SK-N-SH (cell line): Measurements from ENCODE around the gene SLC6A11. TPM values are rescaled to one million over a fixed set of nuclear protein-coding genes. Genes with fewer than 3 reads are reported as not detected.

Experiments
- CTCF ChIA-PET: fragments of 300-600, 350-600 bp; formaldehyde crosslinking; extraction: SDS; loops from one replicate; lab custom pipeline; 2021; lab: Yijun Ruan, JAX
- POLR2A ChIA-PET: fragments of 350-600 bp; sonication (Branson Sonifier 250); formaldehyde crosslinking; extraction: SDS; loops from one replicate; lab custom pipeline; 2020; ENCODE audit warnings: antibody characterized with exemption, inconsistent platforms; lab: Yijun Ruan, JAX
- DNase-seq: peaks from one replicate; pipeline ENCODE4 v3.0.0; 2012
- H2AFZ ChIP-seq: fragments of 200-600 bp; sonication (generic); 2 replicates; pipeline ENCODE4 v1.8.1; 2016; ENCODE audit warnings: antibody characterized with exemption, mild to moderate bottlenecking, low read depth
- H3F3A ChIP-seq: fragments of 200-600 bp; sonication (generic); replicated peaks from 2 replicates; pipeline ENCODE3; 2016; ENCODE audit warnings: antibody characterized with exemption, mild to moderate bottlenecking; ENCODE audit not compliant: insufficient read depth
- H3K27ac ChIP-seq, 2 experiments: fragments of 200-500 bp in 1 of 2; fragments of 200-600 bp in 1 of 2; sonication (Bioruptor generic) in 1 of 2; sonication (generic), shearing (Covaris generic) in 1 of 2; 2 replicates each; pipeline versions ENCODE4 v1.5.1 to v1.6.1; 2014 to 2016; ENCODE audit warnings: low read depth in 2 of 2, inconsistent platforms in 1 of 2, low read length in 1 of 2, mild to moderate bottlenecking in 1 of 2, mixed read lengths in 1 of 2
- H3K27me3 ChIP-seq: fragments of 200-600 bp; sonication (generic), shearing (Covaris generic); 2 replicates; pipeline ENCODE4 v1.6.1; 2016; ENCODE audit warnings: mixed run types; ENCODE audit not compliant: insufficient read depth
- H3K36me3 ChIP-seq, 2 experiments: fragments of 200-500 bp in 1 of 2; fragments of 200-600 bp in 1 of 2; sonication (Bioruptor generic) in 1 of 2; sonication (generic) in 1 of 2; replicated peaks in 1 of 2; 2 replicates each; pipeline versions ENCODE3 to v1.5.1; 2014 to 2016; ENCODE audit warnings: low read length in 1 of 2, mild to moderate bottlenecking in 1 of 2; ENCODE audit not compliant: insufficient read depth in 2 of 2, control insufficient read depth in 1 of 2
- H3K4me1 ChIP-seq, 2 experiments: fragments of 200-500 bp in 1 of 2; fragments of 200-600 bp in 1 of 2; sonication (Bioruptor generic) in 1 of 2; sonication (generic), shearing (Covaris generic) in 1 of 2; 2 replicates each; pipeline versions ENCODE4 v1.5.1 to v1.6.1; 2014 to 2016; ENCODE audit warnings: low read depth in 1 of 2, low read length in 1 of 2, mixed run types in 1 of 2; ENCODE audit not compliant: insufficient read depth in 2 of 2, control insufficient read depth in 1 of 2
- H3K4me2 ChIP-seq: fragments of 200-600 bp; sonication (generic), shearing (Covaris generic); 2 replicates; pipeline ENCODE4 v1.6.1; 2017; ENCODE audit warnings: mixed run types
- H3K4me3 ChIP-seq, 2 experiments: fragments of 200-500 bp in 1 of 2; fragments of 200-600 bp in 1 of 2; sonication (Bioruptor generic) in 1 of 2; sonication (generic), shearing (Covaris generic) in 1 of 2; 2 replicates each; pipeline versions ENCODE4 v1.5.1 to v1.8.1; 2014 to 2016; ENCODE audit warnings: low read depth in 2 of 2, inconsistent platforms in 1 of 2, low read length in 1 of 2, mild to moderate bottlenecking in 1 of 2, mixed read lengths in 1 of 2, moderate library complexity in 1 of 2
- H3K79me2 ChIP-seq: fragments of 200-600 bp; sonication (generic); 2 replicates; pipeline ENCODE4 v1.8.1; 2017; ENCODE audit warnings: mild to moderate bottlenecking; ENCODE audit not compliant: insufficient read depth
- H3K9ac ChIP-seq: fragments of 200-600 bp; sonication (generic); 2 replicates; pipeline ENCODE4 v1.6.1; 2017; ENCODE audit warnings: mixed run types
- H3K9me2 ChIP-seq: fragments of 200-600 bp; sonication (generic); 2 replicates; pipeline ENCODE4 v1.6.1; 2017; ENCODE audit warnings: mixed run types
- H3K9me3 ChIP-seq: fragments of 200-600 bp; sonication (generic); 2 replicates; pipeline ENCODE4 v1.6.1; 2017; ENCODE audit warnings: mixed run types, mild to moderate bottlenecking, moderate library complexity
- H4K20me1 ChIP-seq: fragments of 200-600 bp; sonication (generic); 2 replicates; pipeline ENCODE4 v1.6.1; 2017; ENCODE audit warnings: mild to moderate bottlenecking, mixed run types; ENCODE audit not compliant: insufficient read depth
- ELF1 ChIP-seq: IDR thresholded peaks from 2 replicates; pipeline ENCODE4 v1.4.0; 2012
- FOSL2 ChIP-seq: IDR thresholded peaks from 2 replicates; pipeline ENCODE4 v1.4.0; 2012; ENCODE audit warnings: low read depth, mild to moderate bottlenecking, moderate library complexity, borderline replicate concordance
- JUND ChIP-seq: IDR thresholded peaks from 2 replicates; pipeline ENCODE4 v1.4.0; 2012
- MEF2A ChIP-seq: IDR thresholded peaks from 2 replicates; pipeline ENCODE4 v1.4.0; 2012; ENCODE audit warnings: low read depth, borderline replicate concordance
- RAD21 ChIP-seq: IDR thresholded peaks from 2 replicates; pipeline ENCODE4 v1.6.1; 2012; ENCODE audit warnings: mild to moderate bottlenecking, low read length
- REST ChIP-seq: IDR thresholded peaks from 2 replicates; pipeline ENCODE4 v1.6.1; 2012; ENCODE audit warnings: mild to moderate bottlenecking, low read depth, low read length, moderate library complexity
- RXRA ChIP-seq: IDR thresholded peaks from 2 replicates; pipeline ENCODE4 v1.4.0; 2012; ENCODE audit warnings: low read depth, mild to moderate bottlenecking, borderline replicate concordance
- SMC3 ChIP-seq: IDR thresholded peaks from 2 replicates; pipeline ENCODE4 v1.6.1; 2012; ENCODE audit warnings: low read depth, low read length, improper control_type of control experiment
- TAF1 ChIP-seq: IDR thresholded peaks from 2 replicates; pipeline ENCODE4 v1.6.1; 2012; ENCODE audit warnings: low read depth, mild to moderate bottlenecking, low read length, moderate library complexity, borderline replicate concordance
- TCF12 ChIP-seq: IDR thresholded peaks from 2 replicates; pipeline ENCODE4 v1.4.0; 2012
- WGBS: methylation state at CpG from one replicate; pipeline ENCODE4 v1.1.6; 2017; ENCODE audit warnings: low lambda C conversion rate; 5-methylcytosine and 5-hydroxymethylcytosine counted together
- polyA plus RNA-seq, 3 experiments: library from polyadenylated mRNA; depleted of rRNA; stranded (reverse); fragments of >200 nt; gene quantifications; 2 replicates each; pipeline ENCODE4 v1.2.3, GENCODE V29; 2012
- TF ChIP-seq, protein P1 (sequence below): IDR thresholded peaks from 2 replicates; pipeline ENCODE4 v1.4.0; 2012; ENCODE audit warnings: low read depth, borderline replicate concordance
- TF ChIP-seq, protein P2 (sequence below): IDR thresholded peaks from 2 replicates; pipeline ENCODE4 v1.4.0; 2012; ENCODE audit warnings: low read depth
- TF ChIP-seq, protein P3 (sequence below): fragments of 150-350 bp; IDR thresholded peaks from 2 replicates; pipeline ENCODE4 v1.6.1; 2016; ENCODE audit warnings: mild to moderate bottlenecking, low read depth, low read length
- TF ChIP-seq, protein P4 (sequence below): fragments of 200-600 bp; sonication (generic); IDR thresholded peaks from 2 replicates; pipeline ENCODE4 v1.6.1; 2017; ENCODE audit warnings: antibody characterized with exemption, mild to moderate bottlenecking, moderate library complexity

Gene SLC6A11
- polyA plus RNA-seq, 1 of the 3 experiments (the other 2 are of a cell fraction) = 0.03 TPM

DNA sequence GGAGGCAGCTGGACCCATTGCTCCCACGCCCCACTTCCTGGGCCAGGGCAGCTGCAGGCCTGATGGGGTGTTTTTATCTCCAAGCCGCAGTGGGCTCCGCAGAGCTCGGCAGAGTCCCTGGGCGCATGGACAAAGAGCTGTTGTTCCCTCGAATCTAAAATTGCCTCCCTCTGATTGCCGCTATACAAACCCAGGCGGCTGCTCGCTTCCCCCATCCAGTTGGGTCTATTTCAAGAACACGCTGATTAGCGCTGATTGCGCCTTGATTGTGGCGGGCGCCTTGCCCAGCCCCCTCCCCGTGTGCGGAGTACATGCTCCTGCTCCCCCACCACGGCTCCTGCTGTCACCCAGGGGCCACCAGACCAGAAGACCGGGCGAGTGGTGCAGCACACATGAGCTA, 133.2 kb downstream of the SLC6A11 start (continued):
- no peak for TF ChIP-seq REST

- Histone ChIP-seq H3K27me3 (no peaks in the 10 kb centered on the region), H3K4me1 (peaks cover 0 to 2% of the 10 kb centered on the region in 2 experiments; a peak in 1 of 4 replicates), H3F3A (no peaks in the 10 kb centered on the region), H3K9me3 (no peaks in the 10 kb centered on the region), H3K9me2 (no peaks in the 10 kb centered on the region), H3K4me3 (no peak overlapping the region; a peak in 1 of 4 replicates), H2AFZ (no peak overlapping the region), H3K4me2 (no peak overlapping the region), H3K79me2 (no peaks in the 10 kb centered on the region), H3K27ac (no peak overlapping the region), H4K20me1 (no peaks in the 10 kb centered on the region), H3K9ac (no peak overlapping the region), H3K36me3 (no peaks in the 10 kb centered on the region)
- 56% methylated on average over 10 of the region's 12 CpGs for WGBS
- TF ChIP-seq RXRA = no peak
- TF ChIP-seq, protein P1, sequence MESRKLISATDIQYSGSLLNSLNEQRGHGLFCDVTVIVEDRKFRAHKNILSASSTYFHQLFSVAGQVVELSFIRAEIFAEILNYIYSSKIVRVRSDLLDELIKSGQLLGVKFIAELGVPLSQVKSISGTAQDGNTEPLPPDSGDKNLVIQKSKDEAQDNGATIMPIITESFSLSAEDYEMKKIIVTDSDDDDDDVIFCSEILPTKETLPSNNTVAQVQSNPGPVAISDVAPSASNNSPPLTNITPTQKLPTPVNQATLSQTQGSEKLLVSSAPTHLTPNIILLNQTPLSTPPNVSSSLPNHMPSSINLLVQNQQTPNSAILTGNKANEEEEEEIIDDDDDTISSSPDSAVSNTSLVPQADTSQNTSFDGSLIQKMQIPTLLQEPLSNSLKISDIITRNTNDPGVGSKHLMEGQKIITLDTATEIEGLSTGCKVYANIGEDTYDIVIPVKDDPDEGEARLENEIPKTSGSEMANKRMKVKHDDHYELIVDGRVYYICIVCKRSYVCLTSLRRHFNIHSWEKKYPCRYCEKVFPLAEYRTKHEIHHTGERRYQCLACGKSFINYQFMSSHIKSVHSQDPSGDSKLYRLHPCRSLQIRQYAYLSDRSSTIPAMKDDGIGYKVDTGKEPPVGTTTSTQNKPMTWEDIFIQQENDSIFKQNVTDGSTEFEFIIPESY = no peak
- TF ChIP-seq, protein P2, sequence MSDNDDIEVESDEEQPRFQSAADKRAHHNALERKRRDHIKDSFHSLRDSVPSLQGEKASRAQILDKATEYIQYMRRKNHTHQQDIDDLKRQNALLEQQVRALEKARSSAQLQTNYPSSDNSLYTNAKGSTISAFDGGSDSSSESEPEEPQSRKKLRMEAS = no peak
- no peak for TF ChIP-seq TCF12
- TF ChIP-seq SMC3 = peak; percentile 69
- TF ChIP-seq REST = no peak
- TF ChIP-seq ELF1 = 0 out of 2 replicates have a peak, but pooled peaks have one; percentile 24
- no peak for TF ChIP-seq JUND
- peak; percentile 59 for TF ChIP-seq RAD21
- TF ChIP-seq, protein P3, sequence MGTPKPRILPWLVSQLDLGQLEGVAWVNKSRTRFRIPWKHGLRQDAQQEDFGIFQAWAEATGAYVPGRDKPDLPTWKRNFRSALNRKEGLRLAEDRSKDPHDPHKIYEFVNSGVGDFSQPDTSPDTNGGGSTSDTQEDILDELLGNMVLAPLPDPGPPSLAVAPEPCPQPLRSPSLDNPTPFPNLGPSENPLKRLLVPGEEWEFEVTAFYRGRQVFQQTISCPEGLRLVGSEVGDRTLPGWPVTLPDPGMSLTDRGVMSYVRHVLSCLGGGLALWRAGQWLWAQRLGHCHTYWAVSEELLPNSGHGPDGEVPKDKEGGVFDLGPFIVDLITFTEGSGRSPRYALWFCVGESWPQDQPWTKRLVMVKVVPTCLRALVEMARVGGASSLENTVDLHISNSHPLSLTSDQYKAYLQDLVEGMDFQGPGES = no peak
- TF ChIP-seq TAF1 = no peak
- TF ChIP-seq, protein P4, sequence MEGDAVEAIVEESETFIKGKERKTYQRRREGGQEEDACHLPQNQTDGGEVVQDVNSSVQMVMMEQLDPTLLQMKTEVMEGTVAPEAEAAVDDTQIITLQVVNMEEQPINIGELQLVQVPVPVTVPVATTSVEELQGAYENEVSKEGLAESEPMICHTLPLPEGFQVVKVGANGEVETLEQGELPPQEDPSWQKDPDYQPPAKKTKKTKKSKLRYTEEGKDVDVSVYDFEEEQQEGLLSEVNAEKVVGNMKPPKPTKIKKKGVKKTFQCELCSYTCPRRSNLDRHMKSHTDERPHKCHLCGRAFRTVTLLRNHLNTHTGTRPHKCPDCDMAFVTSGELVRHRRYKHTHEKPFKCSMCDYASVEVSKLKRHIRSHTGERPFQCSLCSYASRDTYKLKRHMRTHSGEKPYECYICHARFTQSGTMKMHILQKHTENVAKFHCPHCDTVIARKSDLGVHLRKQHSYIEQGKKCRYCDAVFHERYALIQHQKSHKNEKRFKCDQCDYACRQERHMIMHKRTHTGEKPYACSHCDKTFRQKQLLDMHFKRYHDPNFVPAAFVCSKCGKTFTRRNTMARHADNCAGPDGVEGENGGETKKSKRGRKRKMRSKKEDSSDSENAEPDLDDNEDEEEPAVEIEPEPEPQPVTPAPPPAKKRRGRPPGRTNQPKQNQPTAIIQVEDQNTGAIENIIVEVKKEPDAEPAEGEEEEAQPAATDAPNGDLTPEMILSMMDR = peak; percentile 61
- no peak for TF ChIP-seq MEF2A
- no peak for TF ChIP-seq FOSL2
- CTCF ChIA-PET = interaction anchor here (0.7 to 12.7 kb wide), 18 partner anchors 8 to 203 kb away, joined by 3 to 281 read pairs (median 4); partner anchors contain the start of gene SLC6A1
- DNase-seq = peak; percentile 65
- POLR2A ChIA-PET = no interaction called here
These were observed 134.7 kb downstream of the SLC6A11 start for GRCh38 chr3:10950476-10951294.
